NCI-H2081 (cell line): Measurements from ENCODE around the gene CREBZF.
A peak's percentile ranks its signal among the peaks of the same experiment; 100 is the strongest.
"Not testable (repeated sequence)": the region's sequence is repeated elsewhere in the genome, so short reads cannot be mapped to it uniquely, and the experiment has no call there.

Experiments
- DNase-seq, 2 experiments: peaks; one replicate each; lab custom pipeline; 2025; lab: John Stamatoyannopoulos, UW

CREBZF gene

GRCh38 chr11:85670949-85671663, 6.2 kb upstream of the CREBZF start:
- not testable (repeated sequence) for DNase-seq

- no peak for DNase-seq
Observed at GRCh38 chr11:85668157-85668556, 3.2 kb upstream of the CREBZF start.

- no peak for DNase-seq
Observed at GRCh38 chr11:85666687-85667086, 1.8 kb upstream of the CREBZF start.

- no peak for DNase-seq
Observed at GRCh38 chr11:85665733-85666132, 804 bp upstream of the CREBZF start.

- peak; percentile 67 to 69 for DNase-seq
Observed at GRCh38 chr11:85663753-85664614, 945 bp downstream of the CREBZF start.

GRCh38 chr11:85663080-85663752, 1.7 kb downstream of the CREBZF start:
- peak in 1 of 2 experiments; percentile 15 for DNase-seq

- no peak for DNase-seq
Observed at GRCh38 chr11:85661972-85662664, 2.8 kb downstream of the CREBZF start.

- no peak for DNase-seq
Observed at GRCh38 chr11:85658180-85658579, 6.7 kb downstream of the CREBZF start.

GRCh38 chr11:85656777-85657176, 8.2 kb downstream of the CREBZF start:
- no peak for DNase-seq

GRCh38 chr11:85654343-85654742, 10.6 kb downstream of the CREBZF start:
- DNase-seq: not testable (repeated sequence)

GRCh38 chr11:85652786-85653447, 12.0 kb downstream of the CREBZF start:
- no peak for DNase-seq

- DNase-seq: no peak
Observed at GRCh38 chr11:85651118-85651517, 13.8 kb downstream of the CREBZF start.

GRCh38 chr11:85647604-85648299, 17.2 kb downstream of the CREBZF start, which contains the start of gene TMEM126A:
TSS of gene TMEM126A (plus strand) at chr11:85647967. CDS start at chr11:85650256, 2,289 bp downstream.
- peak; percentile 80 to 94 for DNase-seq

- no peak for DNase-seq
Observed at GRCh38 chr11:85647078-85647477, 17.9 kb downstream of the CREBZF start.

GRCh38 chr11:85643191-85643614, 21.7 kb downstream of the CREBZF start:
- no peak for DNase-seq

- DNase-seq: no peak
Observed at GRCh38 chr11:85634747-85635146, 30.2 kb downstream of the CREBZF start.

- peak in 1 of 2 experiments; percentile 40 for DNase-seq
Observed at GRCh38 chr11:85628771-85629341, 36.1 kb downstream of the CREBZF start.

GRCh38 chr11:85627998-85628770, 36.7 kb downstream of the CREBZF start, which contains the start of gene TMEM126B:
TSS of gene TMEM126B (plus strand) at chr11:85628593. CDS start at chr11:85628608, 15 bp downstream.
- DNase-seq: peak; percentile 98 to 99

- peak in 1 of 2 experiments; percentile 50 for DNase-seq
Observed at GRCh38 chr11:85627332-85627997, 37.5 kb downstream of the CREBZF start, which contains the start of gene DLG2. TSS of gene DLG2 (minus strand) at chr11:85627344.
